ENCODE measurements around the gene GPR31. TPM values are rescaled to one million over a fixed set of nuclear protein-coding genes. Genes with fewer than 3 reads are reported as not detected.
"Not testable (repeated sequence)": the region's sequence is repeated elsewhere in the genome, so short reads cannot be mapped to it uniquely, and the experiment has no call there.

The GPR31 gene
- total RNA-seq, 1 donor from 2014 or later: not detected

DNA sequence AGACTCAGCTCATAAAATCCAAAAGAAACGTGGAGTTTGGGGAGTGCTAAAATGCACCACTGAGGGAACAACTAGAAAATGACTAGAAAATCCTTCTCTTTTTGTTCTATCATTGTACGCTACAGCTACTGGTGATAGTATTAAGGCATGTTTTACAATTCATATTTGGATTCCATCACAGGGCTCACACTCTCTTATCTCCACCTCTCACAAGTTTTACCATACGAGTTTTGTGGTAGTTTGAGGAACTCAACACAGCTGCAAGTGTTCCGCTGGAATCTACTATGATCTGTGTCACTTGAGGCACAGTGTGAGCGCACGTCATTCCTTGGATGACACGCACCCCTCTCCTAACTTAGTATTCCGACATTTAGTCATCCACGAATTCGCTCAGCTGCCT is 9.9 kb upstream of the GPR31 start:
- not testable (repeated sequence) for DNase-seq (ENCODE audit: low read depth in 2 of 2)

DNA sequence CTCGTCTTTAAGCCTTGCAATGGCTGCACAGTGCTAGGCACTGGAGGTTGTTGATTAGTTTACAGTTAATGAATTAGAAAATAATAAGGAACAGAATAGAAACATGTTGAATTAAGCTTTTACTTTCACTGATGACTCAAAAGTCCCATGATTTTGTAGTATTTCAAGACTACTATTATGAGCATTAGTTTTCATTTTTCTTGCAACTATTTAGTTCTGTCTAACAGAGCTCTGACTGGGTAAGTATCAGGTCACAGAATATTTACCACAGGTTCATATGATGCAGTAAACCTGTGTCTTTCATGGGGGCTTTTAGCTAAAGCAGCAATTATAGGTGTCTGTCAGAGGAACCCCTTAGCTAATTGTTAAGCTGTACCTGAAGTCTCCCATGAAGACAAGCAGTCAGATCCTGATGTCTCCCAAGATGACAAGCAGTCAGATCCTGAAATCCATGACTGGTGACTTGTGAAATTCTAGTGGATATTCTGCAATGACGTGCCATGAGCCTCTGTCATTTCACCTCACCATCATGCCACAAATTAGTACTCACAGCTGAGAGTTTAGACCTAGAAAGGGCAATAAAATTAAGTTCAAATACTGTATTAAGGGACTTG is 8.2 kb upstream of the GPR31 start:
- no peak for DNase-seq (ENCODE audit: low read depth in 2 of 2)

DNA sequence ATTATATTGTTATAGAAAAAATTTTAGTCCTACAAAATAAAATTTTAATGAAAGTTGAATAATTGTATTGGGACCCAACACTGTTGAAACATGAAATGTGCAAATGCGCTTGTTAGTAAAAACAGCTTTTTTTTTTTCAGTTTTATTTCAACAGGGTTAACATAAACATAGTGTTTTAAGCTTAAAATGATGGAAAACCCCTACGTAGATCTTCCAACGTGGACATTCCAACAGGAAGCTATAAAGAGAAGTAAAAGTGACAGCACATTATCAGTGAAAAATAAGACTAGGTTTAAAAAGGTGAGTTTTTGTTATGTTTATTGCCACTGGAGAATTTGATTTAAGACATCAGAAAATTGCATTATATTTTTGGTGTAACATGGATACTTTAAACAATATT is 6.5 kb upstream of the GPR31 start:
- DNase-seq (ENCODE audit: low read depth in 2 of 2): no peak

- DNase-seq (ENCODE audit: low read depth in 2 of 2): no peak
Measured at GRCh38 chr6:167163476-167164011, 5.8 kb upstream of the GPR31 start.

DNA sequence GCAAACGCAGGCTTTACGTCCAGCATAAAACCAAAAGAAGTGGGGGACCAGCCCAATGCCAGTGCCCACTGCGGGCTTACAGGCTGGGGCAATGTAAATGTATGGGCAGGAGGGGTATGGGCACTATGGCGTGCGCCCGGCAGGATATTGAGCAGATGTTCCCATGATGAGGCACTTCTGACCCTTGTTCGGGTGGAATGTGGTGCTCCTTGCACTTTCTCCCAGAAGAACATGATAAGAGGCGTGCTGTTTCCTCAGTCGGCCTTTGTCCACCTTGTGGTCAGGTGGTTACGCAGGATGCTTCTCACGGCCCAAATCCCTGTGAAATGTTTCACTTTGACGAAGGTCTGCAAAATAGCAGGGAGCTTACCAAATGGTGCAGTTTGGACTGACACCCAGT is 4.8 kb upstream of the GPR31 start:
- no peak for DNase-seq (ENCODE audit: low read depth in 2 of 2)

DNA sequence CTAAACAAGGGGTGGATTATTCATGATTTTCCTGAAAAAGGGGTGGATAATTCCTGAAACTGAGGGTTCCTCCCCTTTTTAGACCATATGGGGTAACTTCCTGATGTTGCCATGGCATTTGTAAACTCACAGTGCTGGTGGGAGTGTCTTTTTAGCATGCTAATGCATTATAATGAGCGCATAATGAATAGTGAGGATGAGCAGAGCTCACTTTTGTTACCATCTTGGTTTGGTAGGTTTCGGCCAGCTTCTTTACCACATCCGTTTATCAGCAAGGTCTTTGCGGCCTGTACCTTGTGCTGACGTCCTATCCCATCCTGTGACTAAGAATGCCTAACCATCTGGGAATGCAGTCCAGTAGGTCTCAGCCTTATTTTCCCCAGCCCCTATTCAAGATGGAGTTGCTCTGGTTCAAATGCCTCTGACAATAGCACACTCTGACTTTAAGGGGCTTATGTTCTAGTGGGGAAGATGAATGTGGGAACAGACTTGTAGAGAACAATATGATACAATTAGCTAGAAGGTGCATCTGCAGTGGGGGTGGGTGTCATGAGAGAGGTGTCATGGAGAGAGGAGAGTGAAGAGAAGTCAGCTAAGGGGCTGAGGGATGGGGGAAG is 4.2 kb upstream of the GPR31 start:
- no peak for DNase-seq (ENCODE audit: low read depth in 2 of 2)

DNA sequence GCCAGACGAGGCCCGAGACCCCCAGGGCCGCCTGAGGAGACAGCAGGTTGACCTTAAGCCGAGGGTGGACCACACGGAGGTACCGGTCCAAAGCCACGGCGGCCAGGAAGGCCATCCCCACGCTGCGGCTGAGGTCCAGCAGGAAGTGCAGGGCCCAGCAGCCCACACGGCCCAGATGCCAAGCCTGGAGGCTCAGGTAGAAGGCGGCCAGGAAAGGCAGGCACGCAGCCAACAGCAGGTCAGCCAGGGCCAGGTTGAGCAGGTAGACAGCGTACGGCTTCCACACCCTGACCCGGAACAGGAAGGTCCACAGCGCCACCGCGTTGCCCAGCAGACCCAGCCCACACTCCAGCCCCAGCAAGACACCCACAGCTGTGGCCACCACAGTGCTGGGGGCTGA is 366 bp downstream of the GPR31 start:
- no peak for DNase-seq (ENCODE audit: low read depth in 2 of 2)

- DNase-seq (ENCODE audit: low read depth in 2 of 2): no peak
Measured at GRCh38 chr6:167154895-167155294, 2.9 kb downstream of the GPR31 start.

GRCh38 chr6:167154291-167154690 is 3.5 kb downstream of the GPR31 start:
- DNase-seq (ENCODE audit: low read depth in 2 of 2): no peak

GRCh38 chr6:167153521-167153959 is 4.2 kb downstream of the GPR31 start:
- peak; percentile 44 to 73 for DNase-seq (ENCODE audit: low read depth in 2 of 2)

GRCh38 chr6:167152862-167153261 is 4.9 kb downstream of the GPR31 start:
- no peak for DNase-seq (ENCODE audit: low read depth in 2 of 2)

GRCh38 chr6:167151648-167152047 is 6.1 kb downstream of the GPR31 start:
- DNase-seq (ENCODE audit: low read depth in 2 of 2): no peak

- DNase-seq (ENCODE audit: low read depth in 2 of 2): no peak
Measured at GRCh38 chr6:167150941-167151549, 6.7 kb downstream of the GPR31 start.

GRCh38 chr6:167148997-167149396 is 8.8 kb downstream of the GPR31 start:
- DNase-seq (ENCODE audit: low read depth in 2 of 2): no peak

DNA sequence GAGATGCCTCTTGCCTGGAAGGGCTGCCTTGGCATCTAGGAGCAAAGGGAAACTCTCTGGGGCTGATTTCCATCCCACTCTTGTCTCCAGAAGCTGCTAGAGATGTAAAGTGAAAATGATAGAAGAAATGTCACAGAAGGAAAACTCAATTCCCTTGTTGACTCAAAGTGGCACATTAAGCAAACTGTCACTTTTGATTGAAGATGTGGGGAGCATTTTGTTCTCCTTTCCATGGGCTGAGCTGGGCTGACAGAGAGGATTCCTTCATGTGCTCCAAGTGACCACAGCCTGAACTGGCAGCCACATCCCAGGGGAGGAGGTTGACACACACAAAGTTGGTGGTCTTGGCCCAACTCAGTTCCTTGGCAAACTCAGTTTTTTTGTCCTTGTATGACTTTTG is 9.8 kb downstream of the GPR31 start:
- DNase-seq (ENCODE audit: low read depth in 2 of 2): no peak

DNA sequence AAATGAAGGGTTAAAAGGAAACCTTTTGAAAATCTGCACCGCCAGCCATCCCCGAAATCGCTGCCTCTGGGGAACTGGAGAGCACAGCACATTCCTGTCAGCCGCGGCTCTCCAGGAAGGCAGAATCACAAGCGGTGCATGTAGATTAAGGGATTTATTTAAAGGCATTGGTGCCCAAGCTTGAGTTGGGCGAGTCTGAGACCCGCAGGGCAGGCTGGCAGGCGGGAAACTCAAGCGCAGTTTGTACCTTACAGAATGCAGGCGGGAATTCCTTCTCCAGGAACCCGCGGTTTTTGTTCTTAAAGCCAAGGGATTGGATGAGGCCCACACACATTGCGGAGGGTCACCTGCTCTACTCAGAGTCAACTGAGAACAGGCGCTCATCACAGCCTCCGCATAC is 10.8 kb downstream of the GPR31 start:
- no peak for DNase-seq (ENCODE audit: low read depth in 2 of 2)

- DNase-seq (ENCODE audit: low read depth in 2 of 2): peak in 1 of 2 donors; percentile 7
Measured at GRCh38 chr6:167146135-167146534, 11.6 kb downstream of the GPR31 start.

DNA sequence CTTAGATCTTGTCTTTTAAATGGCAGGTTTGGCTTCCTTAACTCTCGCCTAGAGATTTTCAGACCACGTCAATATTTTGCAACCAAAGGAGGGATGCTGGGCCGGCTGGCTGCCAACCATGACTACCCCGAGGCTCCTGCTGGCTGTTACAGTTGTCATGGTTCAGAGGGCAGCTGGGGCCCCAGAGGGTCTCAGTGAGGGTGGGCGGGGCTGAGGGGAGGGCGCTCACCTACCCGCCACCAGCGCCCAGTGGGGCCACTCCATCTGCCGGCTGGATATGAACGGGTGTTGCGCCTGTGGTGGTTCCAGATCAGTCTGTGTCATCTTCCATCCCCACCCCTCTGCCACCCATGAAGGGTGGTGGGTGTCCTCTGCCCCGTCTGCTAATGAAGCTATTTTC is 12.3 kb downstream of the GPR31 start:
- DNase-seq (ENCODE audit: low read depth in 2 of 2): no peak

- DNase-seq (ENCODE audit: low read depth in 2 of 2): no peak
Measured at GRCh38 chr6:167143041-167143440, 14.7 kb downstream of the GPR31 start.

GRCh38 chr6:167142433-167142761 is 15.4 kb downstream of the GPR31 start:
- DNase-seq (ENCODE audit: low read depth in 2 of 2): no peak

DNA sequence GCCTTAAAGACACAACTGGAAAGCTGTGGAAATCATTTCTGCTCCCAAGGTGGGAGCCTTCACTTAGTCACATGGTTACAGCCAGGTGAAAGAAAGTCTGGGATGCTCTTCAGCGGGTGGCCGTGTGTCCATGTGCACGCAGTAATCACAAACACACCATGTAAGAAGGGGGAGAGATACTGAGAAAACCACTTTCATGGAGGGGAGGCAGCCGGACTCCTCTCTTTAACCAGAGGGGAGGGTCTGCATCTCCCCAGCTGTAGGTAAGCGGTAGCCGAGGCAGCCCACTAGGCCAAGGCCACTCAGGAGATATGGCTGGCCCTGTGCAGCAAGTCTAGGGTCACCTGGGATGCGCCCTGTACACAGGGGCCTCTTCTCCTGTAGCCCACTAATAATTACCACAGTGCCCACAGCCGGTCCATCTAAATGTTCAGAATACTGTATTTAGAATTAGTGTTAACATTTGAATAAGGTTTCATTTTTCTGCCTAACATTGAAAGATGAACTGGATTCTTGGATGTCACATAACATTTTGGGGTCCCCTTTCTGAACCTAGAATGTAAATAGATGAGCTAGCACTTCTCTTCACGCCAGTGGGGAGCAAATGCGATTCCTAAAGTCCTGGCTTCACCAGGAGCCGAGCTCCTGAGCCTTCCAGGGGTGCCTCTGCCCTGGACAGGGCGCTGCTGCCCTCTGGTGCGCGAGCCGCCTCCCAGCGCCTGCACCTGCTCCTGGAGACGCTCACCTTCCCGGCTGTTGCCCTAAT is 15.9 kb downstream of the GPR31 start:
- DNase-seq (ENCODE audit: low read depth in 2 of 2): peak; percentile 14 to 43
